Gastrocnemius medialis (tissue), 4 donors: Measurements from ENCODE around the gene PTGDS. TPM values are rescaled to one million over a fixed set of nuclear protein-coding genes. Genes with fewer than 3 reads are reported as not detected.

Experiments used
- ATAC-seq, 2 donors: fragments of 150-250 bp; one replicate each; pipeline ENCODE4 v1.9.1; 2016
- DNase-seq, 2 donors: peaks; one replicate each; pipeline ENCODE4 v3.0.0-alpha.2; 2019
- H3K27ac ChIP-seq, 4 donors: fragments of 200-600 bp; sonication (generic); 1 replicate in 1 of 4; 2 replicates in 3 of 4; pipeline ENCODE4 v1.5.1; 2016 to 2018; ENCODE audit warnings: mild to moderate bottlenecking in 2 of 4, moderate library complexity in 1 of 4
- H3K27me3 ChIP-seq, 3 donors: fragments of 200-600 bp; sonication (generic) in 2 of 3; 1 replicate in 1 of 3; 2 replicates in 2 of 3; pipeline versions ENCODE4 v1.5.1 to v1.6.0; 2016 to 2019; ENCODE audit warnings: mild to moderate bottlenecking in 1 of 3, moderate library complexity in 1 of 3
- H3K36me3 ChIP-seq, 2 donors: fragments of 200-600 bp; sonication (generic) in 1 of 2; one replicate each; pipeline ENCODE4 v1.5.1; 2017 to 2018
- H3K4me1 ChIP-seq, 2 donors: fragments of 200-600 bp; sonication (generic) in 1 of 2; one replicate each; pipeline ENCODE4 v1.5.1; 2016 to 2017; ENCODE audit warnings: mild to moderate bottlenecking in 2 of 2
- H3K4me3 ChIP-seq, 4 donors: fragments of 200-600 bp; sonication (generic) in 3 of 4; 1 replicate in 1 of 4; 2 replicates in 3 of 4; pipeline ENCODE4 v1.5.1; 2016 to 2019; ENCODE audit warnings: mild to moderate bottlenecking in 2 of 4
- H3K9me3 ChIP-seq, 3 donors: fragments of 200-600 bp; sonication (generic) in 2 of 3; 1 replicate in 1 of 3; 2 replicates in 2 of 3; pipeline ENCODE4 v1.5.1; 2016 to 2019
- CTCF ChIP-seq, 5 experiments: fragments of 450-650 bp in 3 of 5; fragments of 200-600 bp in 2 of 5; sonication (generic) in 2 of 5; IDR thresholded peaks in 4 of 5; conservative IDR thresholded peaks in 1 of 5; 1 replicate in 4 of 5; 2 replicates in 1 of 5; pipeline ENCODE4 v1.5.1; 2016 to 2019; ENCODE audit warnings: antibody characterized with exemption in 5 of 5, mild to moderate bottlenecking in 3 of 5, moderate library complexity in 3 of 5
- POLR2A ChIP-seq, 2 donors: fragments of 450-650 bp; IDR thresholded peaks; one replicate each; pipeline ENCODE4 v1.6.1; 2017; ENCODE audit warnings: antibody characterized with exemption in 2 of 2, mild to moderate bottlenecking in 2 of 2, moderate library complexity in 2 of 2
- in situ Hi-C, 4 donors: fragments of 200-750 bp; cut with MboI; loops; one replicate each; pipeline versions ENCODE4 v1.15.0 to v1.8.0; 2017; ENCODE audit warnings: low sequenced_read_pairs in 4 of 4
- intact Hi-C: fragments of 100-400 bp; cut with DNase I; formaldehyde crosslinking; loops from one replicate; pipeline ENCODE4 v1.15.1; 2023; ENCODE audit warnings: low total_unique reads
- total RNA-seq, 4 donors: library from RNA; depleted of rRNA; stranded (reverse); fragments of >200 nt; gene quantifications; one replicate each; pipeline versions ENCODE4 v1.1.0 to v1.2.3, GENCODE V29; 2016

The PTGDS gene
- total RNA-seq, 4 donors from 2014 or later, result 2.3 to 35.2 (median 27.0) TPM

- H3K27me3 ChIP-seq, result no peaks in the 10 kb centered on the region
- H3K4me1 ChIP-seq, result peaks cover 24 to 54% of the 10 kb centered on the region in 2 donors
- DNase-seq, result no peak
- intact Hi-C loops (loop anchor here (5.0 kb wide), 2 partner anchors 55 to 255 kb away; partner anchors contain the start of genes AGPAT2 and TRAF2), in situ Hi-C loops (loop anchor here in 2 of 4 donors (10.0 to 25.0 kb wide), 2 partner anchors 93 to 155 kb away; partner anchors contain the start of genes CCDC183 (in 1 of the 2), FUT7 (in 1 of the 2) and TMEM141 (in 1 of the 2))
- no peak for ATAC-seq
- no peaks in the 10 kb centered on the region for H3K9me3 ChIP-seq
- peak overlapping the region in 3 of 4 donors; percentile 79 to 96 (median 95) for H3K4me3 ChIP-seq
- peak overlapping the region; percentile 92 to 97 (median 96) for H3K27ac ChIP-seq
- peaks cover 0 to 28% of the 10 kb centered on the region in 2 donors for H3K36me3 ChIP-seq
- no peak for TF ChIP-seq POLR2A (IDR thresholded peaks at IDR 0.05)
- no peak for TF ChIP-seq CTCF (IDR thresholded peaks at IDR 0.05 in 4 of 5, conservative IDR thresholded peaks at IDR 0.05 in 1 of 5)
Observed at GRCh38 chr9:136942112-136942880, 35.0 kb upstream of the PTGDS start.

- ATAC-seq (no peak), DNase-seq (no peak)
- Histone ChIP-seq H3K36me3 (peaks cover 0 to 28% of the 10 kb centered on the region in 2 donors), H3K27ac (peak overlapping the region; percentile 92 to 97 (median 96)), H3K4me3 (peak overlapping the region; percentile 79 to 96 (median 92)), H3K4me1 (peaks cover 29 to 57% of the 10 kb centered on the region in 2 donors), H3K27me3 (no peaks in the 10 kb centered on the region), H3K9me3 (no peaks in the 10 kb centered on the region)
- TF ChIP-seq POLR2A (IDR thresholded peaks at IDR 0.05) (no peak), CTCF (IDR thresholded peaks at IDR 0.05 in 4 of 5, conservative IDR thresholded peaks at IDR 0.05 in 1 of 5) (no peak)
- in situ Hi-C loops (loop anchor here in 2 of 4 donors (10.0 to 25.0 kb wide), 2 partner anchors 92 to 156 kb away; partner anchors contain the start of genes CCDC183 (in 1 of the 2), FUT7 (in 1 of the 2) and TMEM141 (in 1 of the 2)), intact Hi-C loops (loop anchor here (5.0 kb wide), 2 partner anchors 56 to 256 kb away; partner anchors contain the start of genes AGPAT2 and TRAF2)
Observed at GRCh38 chr9:136942881-136943230, 34.4 kb upstream of the PTGDS start.

GRCh38 chr9:136943291-136944211 is 33.8 kb upstream of the PTGDS start:
- peak in 1 of 2 donors; percentile 15 for ATAC-seq
- in situ Hi-C loops, result loop anchor here in 2 of 4 donors (10.0 to 25.0 kb wide), 2 partner anchors 91 to 156 kb away; partner anchors contain the start of genes CCDC183 (in 1 of the 2), FUT7 (in 1 of the 2) and TMEM141 (in 1 of the 2)
- H3K36me3 ChIP-seq, result peaks cover 0 to 28% of the 10 kb centered on the region in 2 donors
- TF ChIP-seq POLR2A (IDR thresholded peaks at IDR 0.05) (no peak), CTCF (IDR thresholded peaks at IDR 0.05 in 4 of 5, conservative IDR thresholded peaks at IDR 0.05 in 1 of 5) (no peak)
- H3K27me3 ChIP-seq, result no peaks in the 10 kb centered on the region
- peak overlapping the region; percentile 79 to 96 (median 92) for H3K4me3 ChIP-seq
- no peaks in the 10 kb centered on the region for H3K9me3 ChIP-seq
- peaks cover 29 to 57% of the 10 kb centered on the region in 2 donors for H3K4me1 ChIP-seq
- DNase-seq, result peak in 1 of 2 donors; percentile 48
- intact Hi-C loops, result loop anchor here (1.0 to 5.0 kb wide), 6 partner anchors 56 to 256 kb away; partner anchors contain the start of genes ABCA2, AGPAT2, PHPT1 and RABL6
- peak overlapping the region; percentile 92 to 97 (median 96) for H3K27ac ChIP-seq

GRCh38 chr9:136944212-136944518 is 33.1 kb upstream of the PTGDS start:
- TF ChIP-seq CTCF (IDR thresholded peaks at IDR 0.05 in 4 of 5, conservative IDR thresholded peaks at IDR 0.05 in 1 of 5) (no peak), POLR2A (IDR thresholded peaks at IDR 0.05) (no peak)
- H3K27me3 ChIP-seq, result no peaks in the 10 kb centered on the region
- intact Hi-C loops, result loop anchor here (1.0 to 5.0 kb wide), 6 partner anchors 57 to 257 kb away; partner anchors contain the start of genes ABCA2, AGPAT2, PHPT1 and RABL6
- DNase-seq (no peak), ATAC-seq (peak; percentile 22 to 26)
- in situ Hi-C loops, result loop anchor here in 2 of 4 donors (10.0 to 25.0 kb wide), 2 partner anchors 91 to 157 kb away; partner anchors contain the start of genes CCDC183 (in 1 of the 2), FUT7 (in 1 of the 2) and TMEM141 (in 1 of the 2)
- peak overlapping the region; percentile 79 to 96 (median 92) for H3K4me3 ChIP-seq
- H3K9me3 ChIP-seq, result no peaks in the 10 kb centered on the region
- H3K4me1 ChIP-seq, result peaks cover 29 to 60% of the 10 kb centered on the region in 2 donors
- H3K27ac ChIP-seq, result peak overlapping the region; percentile 92 to 97 (median 96)
- peaks cover 0 to 28% of the 10 kb centered on the region in 2 donors for H3K36me3 ChIP-seq
